ENCODE data around the gene SYNDIG1.

DNA sequence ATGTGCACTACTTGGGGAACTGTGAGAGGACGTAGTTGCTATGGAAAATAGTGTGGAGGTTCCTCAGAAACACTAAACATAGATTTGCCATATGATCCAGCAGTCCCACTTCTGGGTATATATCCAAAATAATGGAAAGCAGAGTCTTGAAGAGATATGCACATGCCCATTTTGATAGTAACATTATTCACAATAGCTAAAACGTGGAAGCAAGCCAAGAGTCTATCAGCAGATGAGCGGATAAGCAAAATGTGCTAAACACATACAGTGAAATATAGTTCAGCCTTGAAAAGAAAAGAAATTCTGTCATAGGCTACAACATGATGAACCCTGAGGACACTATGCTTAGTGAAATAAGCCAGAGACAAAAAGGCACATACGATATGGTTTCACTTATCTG is 11.1 kb downstream of the SYNDIG1 start:
- TF ChIP-seq, protein P1, sequence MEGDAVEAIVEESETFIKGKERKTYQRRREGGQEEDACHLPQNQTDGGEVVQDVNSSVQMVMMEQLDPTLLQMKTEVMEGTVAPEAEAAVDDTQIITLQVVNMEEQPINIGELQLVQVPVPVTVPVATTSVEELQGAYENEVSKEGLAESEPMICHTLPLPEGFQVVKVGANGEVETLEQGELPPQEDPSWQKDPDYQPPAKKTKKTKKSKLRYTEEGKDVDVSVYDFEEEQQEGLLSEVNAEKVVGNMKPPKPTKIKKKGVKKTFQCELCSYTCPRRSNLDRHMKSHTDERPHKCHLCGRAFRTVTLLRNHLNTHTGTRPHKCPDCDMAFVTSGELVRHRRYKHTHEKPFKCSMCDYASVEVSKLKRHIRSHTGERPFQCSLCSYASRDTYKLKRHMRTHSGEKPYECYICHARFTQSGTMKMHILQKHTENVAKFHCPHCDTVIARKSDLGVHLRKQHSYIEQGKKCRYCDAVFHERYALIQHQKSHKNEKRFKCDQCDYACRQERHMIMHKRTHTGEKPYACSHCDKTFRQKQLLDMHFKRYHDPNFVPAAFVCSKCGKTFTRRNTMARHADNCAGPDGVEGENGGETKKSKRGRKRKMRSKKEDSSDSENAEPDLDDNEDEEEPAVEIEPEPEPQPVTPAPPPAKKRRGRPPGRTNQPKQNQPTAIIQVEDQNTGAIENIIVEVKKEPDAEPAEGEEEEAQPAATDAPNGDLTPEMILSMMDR (IDR thresholded peaks at IDR 0.05) = no peak
- TF ChIP-seq SIN3A (IDR thresholded peaks at IDR 0.05; ENCODE audit: borderline replicate concordance, insufficient read depth, low read depth, low read length) (no peak), POLR2AphosphoS5 (IDR thresholded peaks at IDR 0.05; ENCODE audit: low read depth, low read length) (no peak), TCF7L2 (IDR thresholded peaks at IDR 0.05; ENCODE audit: low read depth, low read length) (no peak)

All from Panc1 (cell line).